EL (cell line): Measurements from ENCODE around the gene PRRT1B.
A peak's percentile ranks its signal among the peaks of the same experiment; 100 is the strongest.
"Not testable (repeated sequence)": the region's sequence is repeated elsewhere in the genome, so short reads cannot be mapped to it uniquely, and the experiment has no call there.

Source experiments
- DNase-seq: peaks from one replicate; pipeline ENCODE4 v3.0.0-alpha.2; 2016

The PRRT1B gene

DNA sequence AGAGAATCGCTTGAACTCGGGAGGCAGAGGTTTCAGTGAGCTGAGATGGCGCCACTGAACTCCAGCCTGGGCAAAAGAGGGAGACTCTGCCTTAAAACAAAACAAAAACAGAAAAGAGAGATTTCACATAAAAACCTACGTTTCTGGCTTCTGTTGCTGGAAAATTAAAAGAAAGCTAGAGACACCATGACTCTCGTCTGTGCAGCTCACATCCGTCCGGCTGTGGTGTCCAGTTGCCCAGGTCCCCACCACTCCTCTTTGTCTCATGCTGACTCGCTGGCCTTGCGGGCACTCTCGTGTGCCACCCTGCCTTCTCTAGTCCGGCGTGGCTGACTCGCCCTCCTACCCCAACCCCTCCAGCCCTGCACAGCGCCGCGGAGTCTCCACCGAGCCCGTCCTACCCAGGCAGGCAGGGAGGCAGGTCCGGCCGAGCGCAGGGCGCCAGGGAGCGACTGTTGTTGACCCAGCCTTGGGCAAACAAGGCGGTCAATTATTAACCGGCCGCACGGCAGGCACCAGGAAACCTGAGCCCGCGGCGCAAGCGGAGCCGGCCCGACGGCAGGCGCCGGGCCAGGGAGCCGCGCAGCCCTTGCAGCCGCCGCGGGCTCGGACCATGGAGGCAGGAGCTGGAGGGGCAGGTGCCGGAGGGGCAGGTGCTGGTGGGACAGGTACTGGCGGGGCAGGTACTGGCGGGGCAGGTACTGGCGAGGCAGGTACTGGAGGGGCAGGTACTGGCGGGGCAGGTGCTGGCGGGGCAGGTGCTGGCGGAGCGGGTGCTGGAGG lies at the start of gene PRRT1B:
PRRT1B (plus strand) TSS at position 521 of the 783 bp plus-strand sequence; CDS start at position 614, 93 bp downstream.
- DNase-seq = no peak

DNA sequence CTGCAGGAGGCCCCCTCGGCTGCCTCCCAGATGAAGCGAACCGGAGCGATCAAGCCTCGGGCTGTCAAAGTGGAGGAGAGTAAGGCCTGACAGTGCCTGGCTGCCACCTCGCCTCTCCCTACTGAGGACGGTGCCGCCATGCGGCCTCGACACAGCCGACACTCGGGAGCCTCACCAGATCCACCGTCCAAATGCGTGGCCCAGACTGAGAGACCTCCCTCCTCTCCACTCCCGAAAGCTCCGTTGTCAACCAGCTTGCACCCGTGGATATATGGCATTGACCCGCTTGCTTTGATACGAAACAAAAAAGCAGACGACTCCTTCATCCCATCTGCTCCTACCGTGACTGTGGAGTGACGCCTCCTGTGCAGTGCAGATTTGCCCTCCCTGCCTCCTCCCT lies 49.5 kb upstream of the PRRT1B start:
- DNase-seq = no peak

DNA sequence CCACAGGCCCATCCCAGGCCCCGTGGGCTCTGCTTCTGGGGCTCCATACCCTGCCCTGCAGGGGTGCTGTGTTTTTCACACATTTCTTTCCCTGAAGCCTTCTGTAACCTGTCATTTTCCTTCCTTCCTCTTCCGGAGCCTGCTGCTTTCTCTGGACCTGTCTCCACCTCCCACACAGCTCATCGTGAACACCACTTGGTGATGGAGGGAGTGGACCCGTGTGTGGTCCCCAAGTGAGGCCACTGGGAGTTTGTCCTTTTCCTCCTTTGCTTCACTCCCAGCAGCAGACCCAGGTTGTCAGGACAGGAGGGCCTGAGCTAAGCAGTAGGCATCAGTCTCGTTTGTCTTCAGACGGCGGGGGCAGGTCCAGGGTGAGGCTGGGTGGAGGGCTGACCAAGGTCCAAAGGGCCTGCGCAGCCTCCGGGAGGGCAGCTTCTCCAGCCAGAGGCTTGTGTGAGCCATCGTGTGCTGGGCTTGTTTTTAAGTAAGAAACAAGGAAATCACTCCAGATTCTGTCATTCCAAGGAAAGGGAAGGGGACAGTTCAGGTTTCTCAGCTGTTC lies 48.4 kb upstream of the PRRT1B start:
- no peak for DNase-seq

DNA sequence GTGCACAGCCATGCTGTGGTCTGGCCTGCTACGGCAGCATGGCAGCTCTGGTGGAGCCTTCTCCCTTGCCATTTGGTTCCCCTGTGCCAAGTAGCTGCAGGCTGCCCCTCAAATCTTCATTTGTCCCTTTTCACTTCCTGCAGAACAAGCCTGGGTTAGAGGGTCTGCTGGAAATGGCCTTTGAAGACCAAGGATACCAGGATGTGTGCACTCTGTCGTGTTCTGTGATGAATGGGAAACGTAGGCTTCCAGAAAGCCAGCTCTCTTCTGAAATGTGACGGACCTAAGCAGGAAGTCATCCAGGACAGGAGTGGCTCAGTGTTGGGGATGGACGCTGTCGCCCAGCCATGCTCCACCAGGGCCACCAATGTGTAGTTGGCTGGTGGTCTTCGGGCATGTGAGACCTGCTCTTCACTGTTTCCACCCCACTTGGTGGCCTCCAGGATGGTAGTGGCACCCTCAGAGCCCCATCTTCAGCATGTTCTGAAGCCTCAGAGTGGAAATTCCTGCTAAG lies 46.0 kb upstream of the PRRT1B start:
- no peak for DNase-seq

DNA sequence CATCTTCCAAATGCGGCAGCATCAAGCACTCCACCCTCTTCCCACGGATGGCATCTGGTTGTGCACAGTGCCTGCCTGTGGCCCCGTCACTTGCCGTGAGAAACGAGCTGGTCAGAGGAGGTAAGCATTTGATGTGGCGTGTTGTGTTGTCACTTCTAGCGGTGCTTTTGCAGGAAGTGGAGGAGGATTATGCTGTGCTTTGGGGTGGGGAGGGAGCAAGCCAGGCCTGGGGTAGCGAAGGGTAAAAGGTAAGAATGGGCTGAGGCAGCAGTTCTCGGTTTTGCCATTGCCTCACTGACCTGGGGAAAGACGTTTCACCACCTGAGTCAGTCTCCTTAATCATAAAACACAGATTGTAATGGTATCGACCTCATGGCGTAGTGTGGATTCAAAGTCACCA lies 44.9 kb upstream of the PRRT1B start:
- no peak for DNase-seq

DNA sequence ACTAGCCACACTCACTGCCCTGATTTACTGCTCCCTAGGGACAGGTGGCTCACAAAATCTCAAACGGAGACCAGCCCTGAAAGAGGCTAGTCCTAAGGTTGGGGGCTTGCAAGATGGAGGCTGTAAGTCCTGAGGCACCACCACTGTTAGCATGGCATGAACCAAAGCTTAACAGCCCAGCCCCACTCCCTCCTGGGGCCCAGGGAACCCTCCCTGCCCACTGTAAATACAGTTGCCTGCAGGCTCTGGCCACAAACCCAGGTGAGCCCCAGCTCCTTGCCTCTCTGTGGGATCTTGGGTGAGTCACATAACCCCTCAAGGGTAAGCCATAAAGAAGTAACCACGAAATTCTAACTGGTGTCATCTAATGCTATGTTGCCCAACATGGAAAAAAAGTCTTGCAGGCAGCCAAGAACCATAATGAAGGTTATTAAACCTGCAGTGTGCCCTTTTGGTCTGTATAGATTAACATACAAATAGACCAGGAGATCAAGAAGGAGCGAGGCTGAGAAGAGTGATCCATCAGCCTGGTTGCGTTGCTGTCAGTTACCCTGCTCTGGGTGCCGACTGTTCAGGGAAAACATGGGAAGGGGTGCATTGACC lies 44.3 kb upstream of the PRRT1B start:
- peak; percentile 70 for DNase-seq

DNA sequence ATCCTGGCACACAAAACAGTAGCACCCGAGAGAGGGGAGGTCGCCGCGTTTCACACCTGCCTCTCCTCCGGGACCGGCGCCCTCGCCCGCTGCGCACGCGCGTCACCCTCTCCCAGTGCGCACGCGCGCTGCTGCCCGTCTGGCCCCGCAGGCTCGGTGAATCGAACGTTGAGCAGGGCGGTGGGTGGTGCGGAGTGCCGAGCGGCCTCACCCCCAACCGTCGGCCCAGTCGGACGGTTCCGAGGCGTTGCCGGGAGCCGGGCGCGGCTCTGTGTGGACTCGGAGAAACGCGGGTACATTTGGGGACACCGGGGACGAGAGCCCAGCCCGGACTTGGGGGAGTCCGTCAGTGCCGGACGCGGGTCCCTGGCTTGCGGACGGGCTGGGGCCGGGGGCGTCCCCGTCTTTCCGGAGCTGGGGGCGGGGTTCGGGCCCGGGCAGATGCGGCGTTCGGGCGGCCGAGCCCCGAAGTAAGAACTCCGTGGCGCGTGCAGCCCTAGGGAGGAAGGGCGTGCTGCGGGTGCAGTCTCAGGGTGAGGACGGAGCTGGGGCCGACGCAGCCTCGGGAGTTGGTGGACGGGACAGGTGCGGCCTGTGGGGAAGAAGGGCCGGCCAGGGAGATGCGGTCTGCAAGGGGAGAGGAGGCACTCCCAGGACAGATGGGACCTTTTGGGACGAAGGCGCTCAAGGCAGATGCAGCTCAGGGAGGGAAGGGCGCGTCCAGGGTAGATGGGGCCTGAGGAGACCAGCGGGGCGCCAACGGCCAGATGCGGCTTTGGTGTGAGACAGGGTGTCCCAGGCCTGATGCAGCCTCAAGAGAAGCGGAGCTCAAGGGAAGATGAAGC lies 42.3 kb upstream of the PRRT1B start, which contains the start of gene POMT1:
POMT1 (plus strand) TSS at position 138 of the 845 bp plus-strand sequence. CDS start 1,301 bp downstream, outside the sequence.
- peak; percentile 82 for DNase-seq

DNA sequence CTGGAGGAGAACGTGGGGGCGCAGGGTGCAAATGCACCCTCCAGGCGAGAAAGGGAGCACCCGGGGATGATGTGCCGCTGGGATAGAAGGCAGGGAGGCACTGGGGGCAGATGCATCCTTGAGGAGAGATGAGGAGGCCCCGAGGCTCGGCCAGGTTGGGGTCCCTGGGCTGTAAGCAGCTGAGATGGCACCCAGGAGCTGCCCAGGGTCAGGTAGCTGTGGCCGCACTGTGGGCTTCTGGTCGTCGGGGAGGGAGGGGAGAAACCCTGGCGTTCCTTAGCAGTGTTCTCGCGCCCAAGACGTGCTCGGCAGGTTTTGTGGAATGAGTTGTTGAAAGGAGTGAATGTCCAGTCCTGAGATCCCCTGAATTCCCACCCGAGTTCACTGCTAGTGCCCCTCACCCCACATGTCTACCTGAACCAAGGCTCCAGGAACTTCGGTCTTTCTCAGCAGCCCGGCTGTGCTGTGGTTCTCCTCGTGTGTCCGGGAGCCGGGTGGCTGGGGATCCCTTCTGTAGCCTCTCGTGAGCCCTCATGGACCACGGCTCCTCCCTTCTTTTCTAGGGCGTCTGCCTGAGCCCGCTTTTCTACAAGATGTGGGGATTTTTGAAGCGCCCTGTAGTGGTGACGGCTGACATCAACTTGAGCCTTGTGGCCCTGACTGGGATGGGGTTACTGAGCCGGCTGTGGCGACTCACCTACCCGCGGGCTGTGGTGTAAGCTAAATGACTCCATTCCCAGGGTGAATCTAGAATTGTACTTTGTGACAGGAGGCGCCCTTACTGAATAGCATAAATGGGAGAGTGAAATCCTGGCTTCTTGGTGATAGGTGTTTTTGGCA lies 41.5 kb upstream of the PRRT1B start:
- DNase-seq = peak; percentile 65

DNA sequence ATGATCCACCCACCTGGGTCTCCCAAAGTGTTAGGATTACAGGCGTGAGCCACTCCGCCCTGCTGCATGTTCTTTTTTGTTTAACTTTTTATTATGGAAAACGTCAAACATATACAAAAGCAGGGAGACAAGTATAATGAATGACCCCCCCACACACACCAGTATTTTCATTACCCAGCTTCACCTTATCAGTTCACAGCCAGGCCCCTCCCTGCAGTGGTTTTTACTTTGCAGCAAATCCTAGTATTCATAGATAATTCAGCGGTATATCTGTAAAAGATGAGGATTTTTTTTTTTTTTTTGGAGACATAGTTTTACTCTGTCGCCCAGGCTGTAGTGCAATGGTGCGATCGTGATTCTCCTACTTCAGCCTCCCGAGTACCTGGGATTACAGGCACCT lies 40.3 kb upstream of the PRRT1B start:
- no peak for DNase-seq

DNA sequence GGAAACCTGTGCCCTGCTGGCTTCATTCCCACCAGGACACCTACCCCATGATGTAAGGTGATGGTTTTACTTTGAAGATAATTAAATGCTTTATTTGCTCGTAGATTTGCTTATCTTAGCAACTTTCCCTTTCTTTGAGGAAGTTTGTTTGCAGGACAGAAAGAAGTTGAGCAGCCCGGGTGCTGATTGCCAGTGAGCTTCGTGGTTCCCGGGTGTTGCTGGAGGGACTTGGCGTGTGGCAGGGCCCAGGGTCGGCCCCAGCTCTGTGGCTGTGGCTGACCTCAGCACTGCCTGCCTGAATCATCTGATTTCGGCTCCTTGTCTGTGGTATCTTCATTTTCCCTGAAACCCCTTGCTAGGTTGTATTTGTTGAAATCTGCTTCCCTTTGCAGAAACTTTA lies 33.9 kb upstream of the PRRT1B start:
- no peak for DNase-seq

DNA sequence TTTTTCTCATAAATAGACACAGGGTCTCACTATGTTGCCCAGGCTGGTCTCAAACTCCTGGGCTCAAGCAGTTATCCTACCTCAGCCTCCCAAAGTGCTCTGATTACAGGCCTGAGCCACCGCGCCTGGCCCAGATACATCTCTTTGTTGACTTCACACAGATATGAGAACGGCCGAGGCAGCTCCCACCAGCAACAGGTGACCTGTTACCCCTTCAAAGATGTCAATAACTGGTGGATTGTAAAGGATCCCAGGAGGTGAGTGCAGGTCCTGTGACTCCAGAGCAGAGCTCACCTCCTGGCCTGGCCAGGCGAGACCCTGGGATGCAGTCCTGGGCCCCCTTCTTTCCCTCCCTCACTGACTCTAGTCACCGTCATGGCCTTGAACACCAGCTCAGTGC lies 33.4 kb upstream of the PRRT1B start:
- DNase-seq = no peak

DNA sequence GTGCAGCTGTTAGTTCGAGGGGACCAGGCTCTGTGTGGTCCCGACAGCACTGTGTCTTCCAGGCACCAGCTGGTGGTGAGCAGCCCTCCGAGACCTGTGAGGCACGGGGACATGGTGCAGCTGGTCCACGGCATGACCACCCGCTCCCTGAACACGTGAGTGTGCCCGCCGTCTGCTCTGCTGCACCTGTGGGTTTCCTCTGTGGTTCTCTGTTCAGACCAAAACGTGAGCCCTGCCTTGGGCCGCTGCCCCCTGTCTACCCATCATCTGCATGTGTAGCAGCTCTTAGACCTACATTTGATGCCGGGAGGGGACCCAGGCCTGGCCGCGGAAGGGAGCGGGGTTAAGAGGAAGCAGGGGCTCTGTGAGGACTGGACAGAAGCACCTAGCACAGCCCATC lies 32.1 kb upstream of the PRRT1B start:
- DNase-seq = no peak

DNA sequence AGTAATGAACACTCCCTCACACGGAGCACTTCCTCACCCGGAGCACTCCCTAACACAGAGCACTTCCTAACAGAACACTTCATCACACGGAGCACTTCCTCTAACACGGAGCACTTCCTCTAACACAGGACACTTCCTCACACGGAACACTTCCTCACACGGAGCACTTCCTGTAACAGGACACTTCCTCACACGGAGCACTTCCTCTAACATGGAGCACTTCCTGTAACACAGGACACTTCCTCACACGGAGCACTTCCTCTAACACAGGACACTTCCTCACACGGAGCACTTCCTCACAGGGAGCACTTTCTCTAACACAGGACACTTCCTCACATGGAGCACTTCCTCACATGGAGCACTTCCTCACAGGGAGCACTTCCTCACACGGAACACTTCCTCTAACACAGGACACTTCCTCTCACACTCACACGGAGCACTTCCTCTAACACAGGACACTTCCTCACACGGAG lies 29.7 kb upstream of the PRRT1B start:
- not testable (repeated sequence) for DNase-seq

DNA sequence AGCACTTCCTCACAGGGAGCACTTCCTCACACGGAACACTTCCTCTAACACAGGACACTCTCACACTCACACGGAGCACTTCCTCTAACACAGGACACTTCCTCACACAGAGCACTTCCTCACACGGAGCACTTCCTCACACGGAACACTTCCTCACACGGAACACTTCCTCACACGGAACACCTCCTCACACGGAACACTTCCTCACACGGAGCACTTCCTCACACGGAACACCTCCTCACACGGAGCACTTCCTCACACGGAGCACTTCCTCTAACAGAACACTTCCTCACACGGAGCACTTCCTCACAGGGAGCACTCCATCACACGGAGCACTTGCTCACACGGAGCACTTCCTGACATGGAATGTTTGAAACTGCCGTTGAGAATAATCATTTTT lies 29.2 kb upstream of the PRRT1B start:
- DNase-seq = no peak

DNA sequence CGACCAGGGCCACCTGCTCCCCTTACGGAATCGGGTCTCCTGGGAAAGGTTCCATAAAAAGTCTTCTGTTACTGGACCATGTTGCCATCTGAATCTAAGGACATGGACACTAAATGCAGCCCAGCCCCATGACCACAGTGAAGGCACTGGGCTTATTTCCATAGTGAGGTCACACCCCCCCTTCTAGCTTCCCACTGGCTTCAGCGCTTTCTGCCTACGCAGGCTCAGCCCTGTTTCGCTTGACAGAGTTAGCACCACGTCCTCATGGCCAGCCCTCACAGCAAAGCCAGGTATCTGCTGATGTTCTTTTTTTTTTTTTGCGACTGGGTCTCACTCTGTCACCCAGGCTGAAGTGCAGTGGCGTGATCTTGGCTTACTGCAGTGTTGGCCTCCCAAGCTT lies 28.4 kb upstream of the PRRT1B start:
- no peak for DNase-seq

DNA sequence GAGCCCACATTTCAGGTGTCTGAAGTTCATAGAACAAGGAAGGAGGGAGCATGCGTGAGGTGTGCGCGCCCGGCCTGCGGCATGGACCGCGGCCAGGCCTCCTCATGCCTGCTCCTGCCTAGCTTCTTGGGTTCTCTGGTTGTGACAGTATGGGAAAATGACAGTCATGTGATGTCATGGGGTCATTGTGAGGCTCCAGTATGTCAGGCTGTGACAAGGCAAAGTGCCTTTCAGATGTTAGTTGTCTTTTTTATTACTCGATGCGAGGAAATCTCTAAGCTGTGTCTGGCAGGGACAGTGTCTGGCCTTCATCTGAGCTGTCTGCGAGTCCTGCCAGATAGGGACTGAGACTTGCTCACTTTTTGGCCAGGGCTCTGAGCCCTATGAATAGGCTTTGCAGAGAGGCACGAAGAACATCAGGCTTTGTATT lies 27.5 kb upstream of the PRRT1B start:
- no peak for DNase-seq

DNA sequence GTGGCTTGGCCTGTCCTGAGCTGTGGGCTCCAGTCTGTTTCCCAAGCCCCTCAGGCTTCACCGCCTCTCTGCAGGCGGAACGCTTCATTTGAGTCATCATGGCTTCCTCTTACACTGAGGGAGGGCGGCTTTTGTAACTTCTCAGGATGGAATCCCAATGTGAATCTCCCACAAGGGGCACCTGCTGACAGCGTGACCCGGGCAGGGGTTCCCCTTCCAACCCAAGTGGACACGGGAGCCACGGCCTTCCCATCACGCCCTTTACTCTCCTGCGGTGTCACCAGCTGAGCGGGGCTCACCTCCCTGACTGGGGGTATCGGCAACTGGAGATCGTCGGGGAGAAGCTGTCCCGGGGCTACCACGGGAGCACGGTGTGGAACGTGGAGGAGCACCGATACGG lies 26.8 kb upstream of the PRRT1B start:
- DNase-seq = no peak

DNA sequence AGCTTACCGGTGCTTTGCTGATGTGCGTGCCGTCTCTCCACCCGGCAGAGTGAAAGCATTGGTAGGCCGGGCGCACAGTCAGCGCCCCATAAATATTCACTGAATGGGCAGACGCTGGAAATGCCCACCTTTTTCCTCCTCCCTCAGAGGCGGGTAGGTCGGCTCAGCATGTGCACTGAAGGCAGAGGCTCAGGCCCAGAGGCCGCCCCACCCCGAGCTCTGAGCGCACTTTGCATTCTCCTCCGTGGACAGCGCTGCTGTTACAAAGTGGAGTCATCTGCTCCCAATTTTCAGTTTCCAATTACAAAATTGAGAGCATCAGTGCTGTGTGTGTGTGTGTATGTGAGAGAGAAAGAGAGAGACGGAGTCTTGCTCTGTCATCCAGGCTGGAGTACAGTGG lies 24.8 kb upstream of the PRRT1B start:
- no peak for DNase-seq

DNA sequence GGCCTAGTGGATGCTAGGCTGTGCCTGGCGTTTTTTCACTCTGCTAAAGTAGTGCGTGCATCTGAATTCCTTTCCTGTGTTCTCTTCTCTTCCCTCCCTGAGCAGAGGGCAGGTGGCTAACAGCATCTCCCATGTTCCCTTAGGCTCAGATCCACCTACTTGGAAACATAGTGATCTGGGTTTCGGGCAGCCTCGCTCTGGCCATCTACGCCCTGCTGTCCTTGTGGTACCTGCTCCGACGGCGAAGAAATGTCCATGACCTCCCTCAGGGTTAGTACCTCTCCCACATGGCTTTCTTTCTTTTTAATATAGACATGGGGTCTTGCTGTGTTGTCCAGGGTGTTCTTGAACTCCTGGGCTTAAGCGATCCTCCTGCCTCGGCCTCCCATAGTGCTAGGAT lies 24.1 kb upstream of the PRRT1B start:
- no peak for DNase-seq

DNA sequence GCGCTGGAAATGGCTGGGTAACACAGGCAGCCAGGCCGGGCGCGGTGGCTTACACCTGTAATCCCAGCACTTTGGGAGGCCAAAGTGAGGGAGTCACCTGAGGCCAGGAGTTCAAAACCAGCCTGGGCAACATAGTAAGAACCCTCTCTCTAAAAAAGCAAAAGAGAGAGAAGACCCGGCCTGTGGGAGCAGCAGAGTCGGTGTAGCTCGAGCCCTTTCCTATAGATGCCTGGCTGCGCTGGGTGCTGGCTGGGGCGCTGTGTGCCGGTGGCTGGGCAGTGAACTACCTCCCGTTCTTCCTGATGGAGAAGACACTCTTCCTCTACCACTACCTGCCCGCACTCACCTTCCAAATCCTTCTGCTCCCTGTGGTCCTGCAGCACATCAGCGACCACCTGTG lies 23.5 kb upstream of the PRRT1B start:
- DNase-seq = no peak

DNA sequence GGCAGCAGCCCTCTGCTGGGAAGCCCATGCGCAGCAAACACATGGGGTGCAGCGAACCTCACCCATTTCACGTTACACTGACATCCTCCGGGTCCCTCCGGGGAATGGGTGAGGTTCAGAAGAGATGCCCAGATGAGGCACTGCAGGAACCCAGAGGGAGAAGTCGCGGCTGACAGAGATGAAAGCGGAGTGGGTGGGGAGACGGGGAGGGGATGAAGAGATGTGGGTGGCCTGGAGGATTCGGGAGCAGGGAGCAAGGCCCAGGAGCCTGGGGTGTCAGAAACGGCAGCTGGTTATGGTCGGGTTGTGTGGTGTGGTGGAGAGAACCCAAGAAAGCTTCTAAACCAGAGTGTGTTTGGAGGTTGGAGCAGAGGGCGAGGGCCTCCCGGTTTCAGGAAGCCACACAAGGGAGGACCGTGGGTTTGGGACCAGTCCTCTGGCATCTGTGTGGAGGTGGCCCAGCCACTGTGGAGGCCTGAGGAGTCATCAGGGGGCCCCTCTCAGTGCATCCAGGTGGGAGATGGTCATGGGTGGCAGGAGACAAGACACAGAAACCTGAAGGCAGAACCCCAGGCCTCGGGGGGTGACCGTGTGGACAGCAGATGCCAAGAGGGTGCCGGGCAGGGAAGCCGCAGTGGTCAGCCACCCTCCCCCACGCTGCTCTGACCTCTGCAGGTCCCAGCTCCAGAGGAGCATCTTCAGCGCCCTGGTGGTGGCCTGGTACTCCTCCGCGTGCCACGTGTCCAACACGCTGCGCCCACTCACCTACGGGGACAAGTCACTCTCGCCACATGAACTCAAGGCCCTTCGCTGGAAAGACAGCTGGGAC lies 22.9 kb upstream of the PRRT1B start:
- DNase-seq = no peak
